Esophagus (tissue), 2 donors: ENCODE results near the gene ZNF25. TPM values are rescaled to one million over a fixed set of nuclear protein-coding genes. Genes with fewer than 3 reads are reported as not detected.
"Not testable (repeated sequence)": the region's sequence is repeated elsewhere in the genome, so short reads cannot be mapped to it uniquely, and the experiment has no call there.

Experiments used
- H3K27ac ChIP-seq, 2 donors: one replicate each; pipeline ENCODE4 v1.5.1; 2013; ENCODE audit warnings: low read depth in 2 of 2, mild to moderate bottlenecking in 2 of 2, inconsistent platforms in 1 of 2, low read length in 1 of 2, moderate library complexity in 1 of 2
- H3K27me3 ChIP-seq, 2 donors: one replicate each; pipeline ENCODE4 v1.6.1; 2013; ENCODE audit warnings: low read length in 2 of 2, control low read depth in 1 of 2, mild to moderate bottlenecking in 1 of 2; ENCODE audit not compliant: insufficient read depth in 2 of 2, control insufficient read depth in 1 of 2
- H3K36me3 ChIP-seq, 2 donors: one replicate each; pipeline ENCODE4 v1.6.1; 2013; ENCODE audit warnings: low read length in 1 of 2; ENCODE audit not compliant: control insufficient read depth in 2 of 2, insufficient read depth in 2 of 2
- H3K4me1 ChIP-seq, 2 donors: one replicate each; pipeline ENCODE4 v1.6.1; 2013; ENCODE audit warnings: low read length in 1 of 2; ENCODE audit not compliant: control insufficient read depth in 2 of 2, insufficient read depth in 2 of 2
- H3K4me3 ChIP-seq, 2 donors: one replicate each; pipeline ENCODE4 v1.5.1; 2013; ENCODE audit warnings: low read length in 2 of 2, mild to moderate bottlenecking in 2 of 2, low read depth in 1 of 2, moderate library complexity in 1 of 2
- H3K9me3 ChIP-seq, 2 donors: one replicate each; pipeline ENCODE4 v1.6.1; 2013; ENCODE audit warnings: mild to moderate bottlenecking in 2 of 2, low read depth in 1 of 2, low read length in 1 of 2, moderate library complexity in 1 of 2; ENCODE audit not compliant: control insufficient read depth in 2 of 2, insufficient read depth in 1 of 2
- WGBS, 2 donors: extraction: QIAGEN DNeasy Blood & Tissue Kit; methylation state at CpG; one replicate each; pipeline ENCODE4 v1.1.7; 2013; 5-methylcytosine and 5-hydroxymethylcytosine counted together
- polyA plus RNA-seq, 2 donors: library from polyadenylated mRNA; stranded (reverse); fragments of 200-250 nt; gene quantifications; one replicate each; pipeline ENCODE4 v1.2.3, GENCODE V29; 2013
- donor health status: healthy with polysubstance abuse.
- donor health status: Bipolar disorder and iron deficiency.

Gene ZNF25
- polyA plus RNA-seq, 2 donors, result 1.7 to 2.0 TPM

DNA sequence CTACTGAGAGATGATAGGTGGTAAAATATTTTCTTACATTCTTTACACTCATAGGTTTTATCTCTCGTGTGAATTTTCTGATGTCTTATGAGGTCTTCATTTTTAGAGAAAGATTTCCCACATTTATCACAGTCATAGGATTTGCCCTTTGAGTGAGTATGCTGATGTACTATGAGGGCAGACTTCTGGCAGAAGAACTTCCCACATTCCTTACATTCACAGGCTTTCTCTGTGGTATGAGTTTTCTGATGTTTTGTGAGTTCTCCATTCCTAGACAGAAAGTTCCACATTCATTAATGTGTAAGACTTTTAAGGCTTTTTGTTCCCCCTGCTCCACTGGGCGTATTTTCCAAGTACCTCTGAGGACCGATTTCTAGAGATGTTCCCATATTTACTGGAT, 23.5 kb downstream of the ZNF25 start:
- 93 to 97% methylated on average over 3 of the region's 3 CpGs for WGBS, 2 donors
- H3K4me1 ChIP-seq, result no peaks in the 10 kb centered on the region
- no peaks in the 10 kb centered on the region for H3K9me3 ChIP-seq
- peaks cover 0 to 5% of the 10 kb centered on the region in 2 donors for H3K36me3 ChIP-seq
- H3K27me3 ChIP-seq, result no peaks in the 10 kb centered on the region
- H3K4me3 ChIP-seq, result no peak overlapping the region
- no peak overlapping the region for H3K27ac ChIP-seq

- 80 to 87% methylated on average over 2 of the region's 2 CpGs for WGBS, 2 donors
- Histone ChIP-seq H3K4me3 (no peak overlapping the region), H3K9me3 (no peaks in the 10 kb centered on the region), H3K36me3 (peaks cover 0 to 5% of the 10 kb centered on the region in 2 donors), H3K27me3 (no peaks in the 10 kb centered on the region), H3K27ac (no peak overlapping the region), H3K4me1 (no peaks in the 10 kb centered on the region)
Observed at GRCh38 chr10:37952043-37952755, 24.2 kb downstream of the ZNF25 start.

DNA sequence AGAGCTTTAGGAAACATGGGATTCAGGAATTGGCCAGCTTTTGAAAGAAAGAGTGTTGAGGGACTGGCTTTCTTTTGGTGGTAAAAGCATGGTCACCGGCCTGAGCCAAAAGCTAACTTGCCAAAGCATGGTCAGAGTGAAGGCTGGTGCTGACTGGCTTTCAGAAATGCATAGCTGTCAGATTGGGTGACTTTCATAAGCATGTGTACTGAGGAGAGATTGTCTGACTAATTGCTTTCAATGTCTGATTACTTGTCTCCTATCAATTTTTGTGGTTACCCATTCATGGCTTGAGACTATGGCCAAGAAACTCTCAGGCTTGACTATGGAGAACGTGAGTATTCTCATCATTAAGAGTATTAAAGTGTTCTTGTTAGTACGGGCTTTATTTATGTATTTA, 28.2 kb downstream of the ZNF25 start:
- Histone ChIP-seq H3K27me3 (no peaks in the 10 kb centered on the region), H3K4me3 (no peak overlapping the region), H3K9me3 (no peaks in the 10 kb centered on the region), H3K4me1 (no peaks in the 10 kb centered on the region), H3K27ac (no peak overlapping the region), H3K36me3 (peaks cover 0 to 3% of the 10 kb centered on the region in 2 donors)
- 81 to 87% methylated on average over 3 of the region's 3 CpGs for WGBS, 2 donors

- Histone ChIP-seq H3K4me1 (no peaks in the 10 kb centered on the region), H3K9me3 (no peaks in the 10 kb centered on the region), H3K27ac (no peak overlapping the region), H3K27me3 (no peaks in the 10 kb centered on the region), H3K4me3 (no peak overlapping the region), H3K36me3 (no peaks in the 10 kb centered on the region)
Observed at GRCh38 chr10:37947526-37947925, 28.9 kb downstream of the ZNF25 start.

GRCh38 chr10:37937864-37938263, 38.6 kb downstream of the ZNF25 start:
- WGBS, 2 donors, result 68 to 78% methylated on average over 5 of the region's 5 CpGs
- Histone ChIP-seq H3K4me3 (no peak overlapping the region), H3K9me3 (no peaks in the 10 kb centered on the region), H3K27me3 (no peaks in the 10 kb centered on the region), H3K36me3 (no peaks in the 10 kb centered on the region), H3K27ac (no peak overlapping the region), H3K4me1 (no peaks in the 10 kb centered on the region)

- WGBS, 2 donors, result 62 to 68% methylated on average over 2 of the region's 2 CpGs
- no peaks in the 10 kb centered on the region for H3K9me3 ChIP-seq
- H3K36me3 ChIP-seq, result no peaks in the 10 kb centered on the region
- H3K4me1 ChIP-seq, result no peaks in the 10 kb centered on the region
- H3K27me3 ChIP-seq, result no peaks in the 10 kb centered on the region
- H3K4me3 ChIP-seq, result no peak overlapping the region
- H3K27ac ChIP-seq, result no peak overlapping the region
Observed at GRCh38 chr10:37934791-37935190, 41.7 kb downstream of the ZNF25 start.

GRCh38 chr10:37930423-37930822, 46.0 kb downstream of the ZNF25 start:
- Histone ChIP-seq H3K4me1 (no peaks in the 10 kb centered on the region), H3K36me3 (no peaks in the 10 kb centered on the region), H3K27me3 (no peaks in the 10 kb centered on the region), H3K9me3 (no peaks in the 10 kb centered on the region), H3K27ac (no peak overlapping the region), H3K4me3 (no peak overlapping the region)
- WGBS, 2 donors, result 43 to 59% methylated on average over 2 of the region's 2 CpGs

DNA sequence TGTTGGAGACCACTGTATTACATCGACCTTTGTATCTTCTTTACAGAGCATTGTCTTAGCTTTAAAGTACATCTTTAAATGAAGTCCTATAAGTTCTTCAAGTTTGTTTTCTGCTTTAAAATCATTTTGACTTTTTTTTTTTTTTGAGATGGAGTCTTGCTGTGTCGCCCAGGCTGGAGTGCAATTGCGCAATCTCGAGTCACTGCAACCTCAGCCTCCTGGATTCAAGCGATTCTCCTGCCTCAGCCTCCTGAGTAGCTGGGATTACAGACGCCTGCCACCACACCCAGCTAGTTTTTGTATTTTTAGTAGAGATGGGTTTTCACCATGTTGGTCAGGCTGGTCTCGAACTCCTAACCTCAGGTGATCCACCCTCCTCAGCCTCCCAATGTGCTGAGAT, 68.3 kb downstream of the ZNF25 start:
- WGBS, 2 donors, result 82 to 87% methylated on average over 7 of the region's 7 CpGs
- not testable (repeated sequence) for H3K27me3 ChIP-seq, H3K4me1 ChIP-seq, H3K4me3 ChIP-seq, H3K9me3 ChIP-seq, H3K36me3 ChIP-seq, H3K27ac ChIP-seq

GRCh38 chr10:37906382-37906781, 70.1 kb downstream of the ZNF25 start:
- Histone ChIP-seq H3K27ac (no peak overlapping the region), H3K9me3 (peaks cover 2% of the 10 kb centered on the region in 2 donors), H3K4me1 (no peaks in the 10 kb centered on the region), H3K27me3 (no peaks in the 10 kb centered on the region), H3K4me3 (no peak overlapping the region), H3K36me3 (no peaks in the 10 kb centered on the region)
- 49 to 60% methylated on average over 2 of the region's 2 CpGs for WGBS, 2 donors
